Measurements from ENCODE around the gene PLSCR3.
A peak's percentile ranks its signal among the peaks of the same experiment; 100 is the strongest.

The PLSCR3 gene

DNA sequence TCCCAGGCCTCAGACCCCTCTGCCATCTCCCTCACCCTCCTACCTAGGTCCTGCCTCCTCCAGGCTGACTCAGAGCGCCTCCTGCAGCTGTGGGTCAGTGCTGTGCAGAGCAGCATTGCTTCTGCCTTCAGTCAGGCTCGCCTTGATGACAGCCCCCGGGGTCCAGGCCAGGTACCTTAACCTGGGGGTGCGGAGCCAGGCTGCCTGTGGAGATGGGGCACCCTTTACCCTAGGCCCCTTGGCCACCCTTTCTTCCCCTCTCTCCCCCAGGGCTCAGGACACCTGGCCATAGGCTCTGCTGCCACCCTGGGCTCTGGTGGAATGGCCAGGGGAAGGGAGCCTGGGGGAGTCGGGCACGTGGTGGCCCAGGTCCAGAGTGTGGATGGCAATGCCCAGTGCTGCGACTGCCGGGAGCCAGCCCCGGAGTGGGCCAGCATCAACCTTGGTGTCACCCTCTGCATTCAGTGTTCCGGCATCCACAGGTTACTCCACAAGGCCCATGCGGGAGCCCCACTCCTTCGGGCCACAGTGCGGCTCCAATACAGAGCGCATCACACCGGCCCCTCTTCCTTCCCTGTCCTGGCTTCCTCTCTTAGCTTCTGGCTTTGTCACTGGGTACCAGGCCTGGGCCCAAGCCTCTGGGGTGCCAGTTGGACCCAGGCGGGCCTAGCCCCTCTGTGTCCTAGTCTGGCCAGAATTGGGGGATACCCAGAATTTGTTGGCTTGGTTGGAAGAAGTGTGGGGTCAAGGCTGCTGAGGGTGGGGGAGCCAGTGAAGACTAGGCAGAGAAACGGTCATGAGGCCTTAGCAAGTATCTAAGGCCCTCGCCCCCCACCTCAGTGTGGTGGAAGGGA is 47.3 kb downstream of the PLSCR3 start:
- WGBS: 89% methylated on average over 18 of the region's 18 CpGs
- Histone ChIP-seq H3K23ac (ENCODE audit: low read length in 2 of 2) (no peak overlapping the region), H3K9ac (ENCODE audit: low read length) (no peak overlapping the region), H3K27me3 (ENCODE audit: control insufficient read depth in 1 of 2, insufficient read depth in 1 of 2, low read length in 2 of 2) (peaks cover 21 to 32% of the 10 kb centered on the region in 2 experiments), H2BK15ac (ENCODE audit: low read depth, poor library complexity, severe bottlenecking) (no peak overlapping the region), H2BK5ac (ENCODE audit: low read depth, low read length, poor library complexity, severe bottlenecking) (no peak overlapping the region), H2AK5ac (ENCODE audit: low read length, severe bottlenecking) (no peak overlapping the region), H3K79me1 (replicated peaks; ENCODE audit: low read length, poor library complexity, severe bottlenecking) (peaks cover 5% of the 10 kb centered on the region), H3K27ac (ENCODE audit: low read length, poor library complexity, severe bottlenecking) (no peak overlapping the region), H3K14ac (ENCODE audit: low read length in 2 of 2) (no peak overlapping the region), H3K4me3 (ENCODE audit: insufficient read depth in 1 of 2, low read depth in 1 of 2, low read length in 2 of 2) (no peak overlapping the region), H3K9me3 (ENCODE audit: control insufficient read depth, low read length) (no peaks in the 10 kb centered on the region), H3K18ac (ENCODE audit: low read depth in 1 of 2, low read length in 2 of 2) (no peak overlapping the region), H3K4ac (ENCODE audit: low read depth in 1 of 2, low read length in 2 of 2) (no peak overlapping the region), H3K4me1 (ENCODE audit: control insufficient read depth, insufficient read depth, low read depth, low read length) (peaks cover 11% of the 10 kb centered on the region), H3K36me3 (ENCODE audit: control insufficient read depth in 1 of 2, insufficient read depth in 2 of 2, low read depth in 1 of 2, low read length in 2 of 2) (no peaks in the 10 kb centered on the region), H2BK12ac (ENCODE audit: low read length in 2 of 2) (no peak overlapping the region), H2AFZ (ENCODE audit: low read depth, low read length) (no peak overlapping the region), H2BK120ac (ENCODE audit: low read depth, low read length) (no peak overlapping the region), H3K4me2 (ENCODE audit: low read length, poor library complexity, severe bottlenecking) (no peak overlapping the region), H4K8ac (ENCODE audit: low read length) (no peak overlapping the region), H4K91ac (ENCODE audit: low read length) (peak overlapping the region; percentile 1)
- DNase-seq: no peak

DNA sequence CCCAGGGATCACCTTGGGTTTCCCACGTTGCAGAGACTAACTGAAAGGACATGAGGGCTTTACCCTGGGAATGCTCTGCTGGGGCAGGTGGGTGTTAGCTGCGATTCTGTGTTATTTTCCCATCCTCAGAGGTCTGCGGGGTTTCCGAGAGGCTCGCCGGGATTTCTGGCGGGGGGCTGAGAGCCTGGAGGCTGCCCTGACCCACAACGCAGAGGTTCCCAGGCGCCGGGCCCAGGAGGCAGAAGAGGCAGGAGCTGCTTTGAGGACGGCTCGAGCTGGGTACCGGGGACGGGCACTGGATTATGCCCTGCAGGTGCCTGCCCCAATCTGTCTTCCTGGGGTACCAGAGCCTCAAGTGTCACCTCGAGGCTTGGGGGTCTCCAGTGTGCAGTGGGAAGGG is 51.1 kb downstream of the PLSCR3 start:
- no peak overlapping the region for H3K4me2 ChIP-seq (ENCODE audit: low read length, poor library complexity, severe bottlenecking)
- no peak overlapping the region for H2AFZ ChIP-seq (ENCODE audit: low read depth, low read length)
- no peaks in the 10 kb centered on the region for H3K79me1 ChIP-seq (replicated peaks; ENCODE audit: low read length, poor library complexity, severe bottlenecking)
- H3K9me3 ChIP-seq (ENCODE audit: control insufficient read depth, low read length): no peaks in the 10 kb centered on the region
- WGBS: 80% methylated on average over 15 of the region's 15 CpGs
- H3K9ac ChIP-seq (ENCODE audit: low read length): no peak overlapping the region
- peaks cover 27 to 50% of the 10 kb centered on the region in 2 experiments for H3K27me3 ChIP-seq (ENCODE audit: control insufficient read depth in 1 of 2, insufficient read depth in 1 of 2, low read length in 2 of 2)
- H2BK120ac ChIP-seq (ENCODE audit: low read depth, low read length): no peak overlapping the region
- H3K4me1 ChIP-seq (ENCODE audit: control insufficient read depth, insufficient read depth, low read depth, low read length): peaks cover 2% of the 10 kb centered on the region
- no peak overlapping the region for H3K18ac ChIP-seq (ENCODE audit: low read depth in 1 of 2, low read length in 2 of 2)
- H3K23ac ChIP-seq (ENCODE audit: low read length in 2 of 2): no peak overlapping the region
- H2BK12ac ChIP-seq (ENCODE audit: low read length in 2 of 2): no peak overlapping the region
- H3K4me3 ChIP-seq (ENCODE audit: insufficient read depth in 1 of 2, low read depth in 1 of 2, low read length in 2 of 2): no peak overlapping the region
- H3K36me3 ChIP-seq (ENCODE audit: control insufficient read depth in 1 of 2, insufficient read depth in 2 of 2, low read depth in 1 of 2, low read length in 2 of 2): no peaks in the 10 kb centered on the region
- H4K91ac ChIP-seq (ENCODE audit: low read length): no peak overlapping the region
- no peak overlapping the region for H2BK15ac ChIP-seq (ENCODE audit: low read depth, poor library complexity, severe bottlenecking)
- H4K8ac ChIP-seq (ENCODE audit: low read length): no peak overlapping the region
- H2AK5ac ChIP-seq (ENCODE audit: low read length, severe bottlenecking): no peak overlapping the region
- H2BK5ac ChIP-seq (ENCODE audit: low read depth, low read length, poor library complexity, severe bottlenecking): no peak overlapping the region
- H3K4ac ChIP-seq (ENCODE audit: low read depth in 1 of 2, low read length in 2 of 2): no peak overlapping the region
- H3K27ac ChIP-seq (ENCODE audit: low read length, poor library complexity, severe bottlenecking): no peak overlapping the region
- DNase-seq: no peak
- no peak overlapping the region for H3K14ac ChIP-seq (ENCODE audit: low read length in 2 of 2)

DNA sequence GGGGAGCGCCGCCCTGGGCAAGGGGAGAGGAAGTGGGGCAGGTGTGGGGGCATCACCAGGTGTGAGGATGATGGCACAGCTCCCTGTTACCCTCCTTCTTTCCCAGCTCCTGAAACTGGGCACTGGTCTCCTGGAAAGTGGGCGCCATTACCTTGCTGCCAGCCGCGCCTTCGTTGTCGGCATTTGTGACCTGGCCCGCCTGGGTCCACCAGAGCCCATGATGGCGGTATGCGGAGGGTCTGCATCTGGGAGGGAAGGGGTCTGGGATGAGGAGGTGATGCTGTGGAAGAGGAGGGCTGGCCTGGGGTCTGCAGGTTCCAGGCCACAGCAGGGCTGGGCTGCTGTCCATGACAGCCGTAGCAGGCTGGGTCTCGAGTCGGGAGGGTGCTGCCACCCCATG is 52.5 kb downstream of the PLSCR3 start:
- no peaks in the 10 kb centered on the region for H3K9me3 ChIP-seq (ENCODE audit: control insufficient read depth, low read length)
- H2AFZ ChIP-seq (ENCODE audit: low read depth, low read length): no peak overlapping the region
- no peak overlapping the region for H3K9ac ChIP-seq (ENCODE audit: low read length)
- no peak overlapping the region for H4K8ac ChIP-seq (ENCODE audit: low read length)
- 93% methylated on average over 13 of the region's 13 CpGs for WGBS
- no peak overlapping the region for H3K27ac ChIP-seq (ENCODE audit: low read length, poor library complexity, severe bottlenecking)
- peak overlapping the region in 1 of 2 experiments; percentile 42 for H3K23ac ChIP-seq (ENCODE audit: low read length in 2 of 2)
- no peak overlapping the region for H3K4ac ChIP-seq (ENCODE audit: low read depth in 1 of 2, low read length in 2 of 2)
- peaks cover 2% of the 10 kb centered on the region for H3K4me1 ChIP-seq (ENCODE audit: control insufficient read depth, insufficient read depth, low read depth, low read length)
- no peak overlapping the region for H2AK5ac ChIP-seq (ENCODE audit: low read length, severe bottlenecking)
- no peak for DNase-seq
- no peak overlapping the region for H2BK5ac ChIP-seq (ENCODE audit: low read depth, low read length, poor library complexity, severe bottlenecking)
- no peak overlapping the region for H2BK15ac ChIP-seq (ENCODE audit: low read depth, poor library complexity, severe bottlenecking)
- H3K79me1 ChIP-seq (replicated peaks; ENCODE audit: low read length, poor library complexity, severe bottlenecking): no peaks in the 10 kb centered on the region
- peak overlapping the region; percentile 2 for H4K91ac ChIP-seq (ENCODE audit: low read length)
- no peaks in the 10 kb centered on the region for H3K36me3 ChIP-seq (ENCODE audit: control insufficient read depth in 1 of 2, insufficient read depth in 2 of 2, low read depth in 1 of 2, low read length in 2 of 2)
- H2BK12ac ChIP-seq (ENCODE audit: low read length in 2 of 2): no peak overlapping the region
- peaks cover 27 to 57% of the 10 kb centered on the region in 2 experiments for H3K27me3 ChIP-seq (ENCODE audit: control insufficient read depth in 1 of 2, insufficient read depth in 1 of 2, low read length in 2 of 2)
- peak overlapping the region in 1 of 2 experiments; percentile 36 for H3K14ac ChIP-seq (ENCODE audit: low read length in 2 of 2)
- no peak overlapping the region for H3K4me2 ChIP-seq (ENCODE audit: low read length, poor library complexity, severe bottlenecking)
- no peak overlapping the region for H3K18ac ChIP-seq (ENCODE audit: low read depth in 1 of 2, low read length in 2 of 2)
- no peak overlapping the region for H2BK120ac ChIP-seq (ENCODE audit: low read depth, low read length)
- no peak overlapping the region for H3K4me3 ChIP-seq (ENCODE audit: insufficient read depth in 1 of 2, low read depth in 1 of 2, low read length in 2 of 2)

DNA sequence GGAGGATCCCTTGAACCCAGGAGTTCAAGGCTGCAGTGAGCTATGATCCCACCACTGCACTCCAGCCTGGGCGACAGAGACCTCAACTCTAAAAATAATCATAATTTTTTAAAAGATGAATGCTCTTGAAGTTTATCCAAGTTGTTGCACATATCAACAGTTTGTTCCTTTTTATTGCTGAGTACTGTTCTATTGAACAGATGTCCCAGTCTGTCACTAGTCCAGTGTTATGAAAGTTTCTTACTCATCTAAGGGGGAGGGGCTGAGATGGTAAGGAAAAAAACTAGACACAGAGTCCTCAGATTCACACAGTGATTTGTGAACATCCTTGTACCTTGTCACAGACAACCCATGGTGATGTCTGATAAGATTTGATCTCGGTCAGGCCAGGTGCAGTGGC is 54.1 kb downstream of the PLSCR3 start:
- Histone ChIP-seq H3K9ac (ENCODE audit: low read length) (no peak overlapping the region), H3K27me3 (ENCODE audit: control insufficient read depth in 1 of 2, insufficient read depth in 1 of 2, low read length in 2 of 2) (peaks cover 29 to 70% of the 10 kb centered on the region in 2 experiments), H3K4ac (ENCODE audit: low read depth in 1 of 2, low read length in 2 of 2) (no peak overlapping the region), H3K9me3 (ENCODE audit: control insufficient read depth, low read length) (no peaks in the 10 kb centered on the region), H2BK15ac (ENCODE audit: low read depth, poor library complexity, severe bottlenecking) (no peak overlapping the region), H2AFZ (ENCODE audit: low read depth, low read length) (no peak overlapping the region), H3K27ac (ENCODE audit: low read length, poor library complexity, severe bottlenecking) (no peak overlapping the region), H4K8ac (ENCODE audit: low read length) (no peak overlapping the region), H3K14ac (ENCODE audit: low read length in 2 of 2) (no peak overlapping the region), H2AK5ac (ENCODE audit: low read length, severe bottlenecking) (no peak overlapping the region), H3K18ac (ENCODE audit: low read depth in 1 of 2, low read length in 2 of 2) (no peak overlapping the region), H2BK5ac (ENCODE audit: low read depth, low read length, poor library complexity, severe bottlenecking) (no peak overlapping the region), H3K23ac (ENCODE audit: low read length in 2 of 2) (no peak overlapping the region), H3K4me3 (ENCODE audit: insufficient read depth in 1 of 2, low read depth in 1 of 2, low read length in 2 of 2) (no peak overlapping the region), H2BK120ac (ENCODE audit: low read depth, low read length) (no peak overlapping the region), H3K4me1 (ENCODE audit: control insufficient read depth, insufficient read depth, low read depth, low read length) (peaks cover 2% of the 10 kb centered on the region), H3K4me2 (ENCODE audit: low read length, poor library complexity, severe bottlenecking) (no peak overlapping the region), H4K91ac (ENCODE audit: low read length) (no peak overlapping the region), H3K36me3 (ENCODE audit: control insufficient read depth in 1 of 2, insufficient read depth in 2 of 2, low read depth in 1 of 2, low read length in 2 of 2) (no peaks in the 10 kb centered on the region), H3K79me1 (replicated peaks; ENCODE audit: low read length, poor library complexity, severe bottlenecking) (no peaks in the 10 kb centered on the region), H2BK12ac (ENCODE audit: low read length in 2 of 2) (no peak overlapping the region)
- WGBS: 100% methylated on average over 1 of the region's 2 CpGs
- DNase-seq: peak; percentile 63

All from mesenchymal stem cell (in vitro differentiated cells and primary cell).